Activated CD8-positive, alpha-beta T cell treated with anti-CD3 and anti-CD28 coated beads, Interleukin-2, amount 10 ng/mL, durations not matched to agents 7 days and 5 days (primary cell): Measurements from ENCODE around the gene PABPN1. TPM values are rescaled to one million over a fixed set of nuclear protein-coding genes. Genes with fewer than 3 reads are reported as not detected.

Source experiments
- ATAC-seq: fragments of 150-1000 bp; cut with Tn5 transposase; one replicate; pipeline ENCODE4 v1.10.0; 2021; ENCODE audit warnings: moderate library complexity
- CTCF ChIA-PET: fragments of 350-600 bp; sonication (Branson Sonifier 250); formaldehyde crosslinking; loops from one replicate; lab custom pipeline; 2021; ENCODE audit warnings: antibody characterized with exemption; lab: Charles Lee
- POLR2A ChIA-PET: fragments of 350-600 bp; sonication (Branson Sonifier 250); formaldehyde crosslinking; loops from one replicate; lab custom pipeline; 2021; ENCODE audit warnings: antibody characterized with exemption; lab: Charles Lee
- DNase-seq: peaks from one replicate; pipeline ENCODE4 v3.0.0-alpha.2; 2020
- H3K27ac Mint-ChIP-seq: one replicate; pipeline ENCODE4 v1.8.0; 2021; ENCODE audit warnings: mild to moderate bottlenecking, mixed read lengths
- H3K27me3 Mint-ChIP-seq: one replicate; pipeline ENCODE4 v1.8.0; 2021; ENCODE audit warnings: low read depth, mixed read lengths
- H3K36me3 Mint-ChIP-seq: one replicate; pipeline ENCODE4 v1.8.0; 2021; ENCODE audit warnings: low read depth, mixed read lengths
- H3K4me1 Mint-ChIP-seq: one replicate; pipeline ENCODE4 v1.8.0; 2021; ENCODE audit warnings: low read depth, mixed read lengths
- H3K4me3 Mint-ChIP-seq: one replicate; pipeline ENCODE4 v1.8.0; 2021; ENCODE audit warnings: mild to moderate bottlenecking, mixed read lengths
- H3K9me3 Mint-ChIP-seq: one replicate; pipeline ENCODE4 v1.8.0; 2022; ENCODE audit warnings: mixed read lengths; ENCODE audit not compliant: insufficient read depth
- total RNA-seq, 2 experiments: library from RNA; stranded (reverse); gene quantifications; one replicate each; pipeline ENCODE4 v1.2.3, GENCODE V29; 2021

The PABPN1 gene
- total RNA-seq, 2 experiments from 2014 or later = 200 to 210 TPM

DNA sequence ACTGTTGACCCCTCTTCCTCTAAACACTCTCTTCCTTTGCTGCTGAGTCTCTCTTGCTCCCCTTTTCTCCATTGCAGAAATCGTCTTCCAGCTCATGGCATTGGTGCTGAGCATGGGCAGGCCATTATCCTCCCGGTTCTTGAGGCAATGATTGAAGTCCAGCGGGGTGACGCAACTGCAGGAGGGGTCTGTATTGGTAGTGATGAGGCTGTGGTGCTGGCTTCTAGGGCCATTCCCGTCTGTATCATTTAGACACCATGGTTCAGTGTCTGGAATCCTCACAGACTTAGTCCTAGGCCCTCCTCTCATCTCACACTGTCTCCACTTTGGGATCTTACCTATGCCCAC, 32.1 kb downstream of the PABPN1 start:
- POLR2A ChIA-PET = interaction anchor here (1.5 kb wide), 1 partner anchor 40 kb away, joined by 3 read pairs; no protein-coding TSS in a partner anchor
- Mint-ChIP-seq H3K4me1 (peaks cover 9% of the 10 kb centered on the region), H3K4me3 (no peak overlapping the region), H3K27ac (no peak overlapping the region), H3K36me3 (no peaks in the 10 kb centered on the region), H3K27me3 (peaks cover 46% of the 10 kb centered on the region), H3K9me3 (no peaks in the 10 kb centered on the region)
- CTCF ChIA-PET = interaction anchor here (0.9 to 1.3 kb wide), 4 partner anchors 9 to 29 kb away, joined by 3 to 5 read pairs (median 3); no protein-coding TSS in a partner anchor
- ATAC-seq (no peak), DNase-seq (no peak)

DNA sequence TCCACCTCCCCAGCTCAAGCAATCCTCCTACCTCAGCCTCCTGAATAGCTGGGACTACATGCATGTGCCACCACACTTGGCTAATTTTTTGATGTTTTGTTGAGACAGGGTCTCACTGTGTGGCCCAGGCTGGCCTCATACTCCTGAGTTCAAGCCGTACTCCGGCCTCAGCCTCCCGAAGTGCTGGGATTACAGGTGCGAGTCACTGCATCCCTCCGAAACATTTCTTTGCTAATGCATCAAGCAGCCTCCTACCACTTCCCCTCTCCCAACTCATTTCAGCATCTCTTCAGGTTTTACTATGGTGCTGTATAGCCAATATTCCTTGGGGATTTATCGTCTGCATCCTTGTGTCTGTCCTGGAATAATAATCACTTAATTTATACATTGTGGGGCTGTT, 33.7 kb downstream of the PABPN1 start:
- POLR2A ChIA-PET = interaction anchor here (1.1 kb wide), 1 partner anchor 10 kb away, joined by 3 read pairs; no protein-coding TSS in a partner anchor
- Mint-ChIP-seq H3K36me3 (no peaks in the 10 kb centered on the region), H3K27ac (no peak overlapping the region), H3K27me3 (peaks cover 47% of the 10 kb centered on the region), H3K4me1 (peaks cover 9% of the 10 kb centered on the region), H3K4me3 (no peak overlapping the region), H3K9me3 (no peaks in the 10 kb centered on the region)
- ATAC-seq (no peak), DNase-seq (no peak)
- CTCF ChIA-PET = no interaction called here

DNA sequence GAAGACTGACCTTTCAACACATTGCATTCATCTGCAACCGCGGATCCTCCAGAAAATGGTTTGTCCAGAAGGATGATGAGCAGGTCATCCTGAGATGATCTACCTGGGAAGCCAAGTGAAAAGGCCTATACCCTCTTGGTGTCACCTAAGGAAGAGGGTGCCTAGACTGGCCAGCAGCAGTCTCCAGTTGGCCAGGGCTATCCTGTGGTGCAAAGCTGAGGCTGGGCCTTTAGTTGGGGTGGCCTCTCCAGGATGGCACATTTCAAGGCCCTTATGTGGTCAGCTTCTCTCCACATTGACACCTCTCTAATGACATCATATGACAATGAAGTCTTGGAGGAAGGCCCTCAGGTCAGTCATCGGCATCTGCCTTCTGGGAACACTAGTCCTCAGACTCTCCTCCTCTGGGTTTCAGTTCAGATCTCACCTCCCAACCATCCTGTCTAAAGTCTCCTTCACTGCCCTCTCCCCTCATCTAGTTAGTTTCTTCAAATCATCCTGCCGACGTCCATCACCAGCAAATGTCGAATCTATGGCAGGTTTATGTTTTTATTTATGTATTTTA, 34.7 kb downstream of the PABPN1 start:
- Mint-ChIP-seq H3K27ac (no peak overlapping the region), H3K4me1 (peaks cover 9% of the 10 kb centered on the region), H3K27me3 (peaks cover 40% of the 10 kb centered on the region), H3K36me3 (no peaks in the 10 kb centered on the region), H3K9me3 (no peaks in the 10 kb centered on the region), H3K4me3 (no peak overlapping the region)
- DNase-seq (no peak), ATAC-seq (no peak)
- ChIA-PET POLR2A (no interaction called here), CTCF (no interaction called here)

DNA sequence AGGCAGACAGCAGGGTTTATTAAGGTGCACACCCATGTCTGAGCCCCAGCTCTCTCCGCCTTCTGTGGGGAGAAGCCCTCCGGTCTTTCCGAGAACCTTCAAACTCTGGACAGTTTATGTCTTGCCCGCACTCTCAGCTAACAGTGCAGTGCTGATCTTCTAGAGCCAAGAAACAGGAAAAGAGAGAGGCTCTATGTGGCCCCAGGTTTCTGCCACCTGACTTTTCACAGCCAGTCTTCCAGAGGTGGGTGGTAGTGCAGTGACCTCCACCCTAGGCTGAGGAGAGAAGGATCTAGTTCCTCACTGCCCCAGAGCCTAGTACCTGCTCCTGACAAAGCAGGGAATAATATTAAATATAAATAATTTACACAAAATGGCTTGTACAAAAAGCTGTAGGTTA, 35.4 kb downstream of the PABPN1 start:
- ATAC-seq = no peak
- DNase-seq = no peak
- POLR2A ChIA-PET = no interaction called here
- H3K4me3 Mint-ChIP-seq = no peak overlapping the region
- peaks cover 35% of the 10 kb centered on the region for H3K27me3 Mint-ChIP-seq
- CTCF ChIA-PET = interaction anchor here (2.7 kb wide), 1 partner anchor 23 kb away, joined by 9 read pairs; no protein-coding TSS in a partner anchor
- H3K9me3 Mint-ChIP-seq = no peaks in the 10 kb centered on the region
- H3K4me1 Mint-ChIP-seq = peaks cover 6% of the 10 kb centered on the region
- no peaks in the 10 kb centered on the region for H3K36me3 Mint-ChIP-seq
- H3K27ac Mint-ChIP-seq = no peak overlapping the region

DNA sequence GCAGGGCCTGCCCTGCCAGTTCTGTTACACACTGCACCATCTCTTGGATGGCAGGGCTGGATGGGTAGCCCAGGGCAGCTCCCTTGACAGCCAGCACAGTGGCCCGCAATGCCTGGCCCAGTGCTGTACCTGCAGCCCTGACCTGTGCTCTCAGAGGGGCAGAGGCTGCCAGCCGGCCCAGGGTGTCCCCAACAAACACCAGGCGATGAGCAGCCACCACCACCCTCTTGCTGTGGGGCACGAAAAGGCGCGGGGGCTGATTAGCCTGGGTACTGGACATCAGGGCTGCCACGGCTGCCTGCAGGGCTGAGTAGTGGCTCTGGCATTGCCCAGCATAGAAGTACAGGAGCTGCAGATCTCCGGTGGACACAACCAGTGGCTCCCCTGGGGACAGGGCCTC, 36.0 kb downstream of the PABPN1 start:
- Mint-ChIP-seq H3K27me3 (peaks cover 35% of the 10 kb centered on the region), H3K4me3 (no peak overlapping the region), H3K9me3 (no peaks in the 10 kb centered on the region), H3K4me1 (peaks cover 6% of the 10 kb centered on the region), H3K27ac (no peak overlapping the region), H3K36me3 (no peaks in the 10 kb centered on the region)
- DNase-seq (no peak), ATAC-seq (no peak)
- ChIA-PET POLR2A (no interaction called here), CTCF (interaction anchor here (2.7 kb wide), 1 partner anchor 23 kb away, joined by 9 read pairs; no protein-coding TSS in a partner anchor)

DNA sequence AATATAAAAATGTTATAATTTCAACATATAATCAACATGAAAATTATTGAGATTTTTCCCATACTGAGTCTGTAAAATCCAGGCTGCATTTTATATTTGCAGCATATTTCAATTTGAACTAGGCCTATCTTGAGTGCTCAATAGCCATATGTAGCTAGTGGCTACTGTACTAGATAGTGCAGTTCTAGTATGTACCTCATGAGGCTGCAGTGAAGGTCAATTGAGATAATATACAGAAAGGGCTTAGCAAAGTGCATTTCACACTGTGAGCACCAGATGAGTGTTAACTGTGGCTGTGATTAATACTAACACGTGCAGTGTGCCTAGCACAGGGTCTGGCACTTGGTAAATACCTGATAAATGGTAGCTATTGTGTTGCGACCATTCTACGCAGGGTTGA, 36.8 kb downstream of the PABPN1 start:
- DNase-seq = no peak
- Mint-ChIP-seq H3K4me3 (no peak overlapping the region), H3K9me3 (no peaks in the 10 kb centered on the region), H3K36me3 (no peaks in the 10 kb centered on the region), H3K27me3 (peaks cover 31% of the 10 kb centered on the region), H3K27ac (no peak overlapping the region), H3K4me1 (peaks cover 2% of the 10 kb centered on the region)
- CTCF ChIA-PET = interaction anchor here (2.7 kb wide), 1 partner anchor 22 kb away, joined by 9 read pairs; no protein-coding TSS in a partner anchor
- no peak for ATAC-seq
- POLR2A ChIA-PET = no interaction called here

DNA sequence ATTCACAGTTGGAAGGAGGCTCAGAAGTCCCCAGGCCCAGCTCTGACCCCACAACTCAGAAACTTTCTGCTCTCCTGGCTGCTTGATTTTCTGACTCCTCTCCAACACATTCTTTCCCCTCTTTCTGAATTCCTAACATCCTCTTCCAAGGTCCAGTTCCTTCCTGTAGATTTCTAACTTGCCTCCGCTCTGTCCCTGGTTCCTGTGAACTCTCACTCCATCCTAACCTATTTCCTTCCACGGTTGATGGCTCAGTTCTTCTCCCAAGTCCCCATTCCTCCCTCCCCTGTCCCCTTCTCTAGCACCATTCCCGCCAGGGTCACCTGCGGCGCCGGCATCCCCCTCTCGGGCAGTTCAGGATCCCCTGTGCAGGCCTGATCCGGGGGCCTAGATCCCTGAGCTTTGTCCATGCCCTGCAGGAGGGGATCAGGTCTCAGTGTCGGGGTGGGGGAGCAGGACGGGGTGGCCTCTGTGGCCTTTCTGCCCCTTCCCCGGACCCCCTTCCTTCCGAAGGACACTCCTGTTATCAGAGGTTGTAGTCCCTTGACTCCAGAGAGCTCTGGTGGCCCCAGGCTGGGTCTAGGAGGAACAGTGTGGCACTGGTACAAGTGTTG, 37.4 kb downstream of the PABPN1 start:
- Mint-ChIP-seq H3K9me3 (no peaks in the 10 kb centered on the region), H3K27me3 (peaks cover 27% of the 10 kb centered on the region), H3K4me1 (no peaks in the 10 kb centered on the region), H3K27ac (no peak overlapping the region), H3K36me3 (no peaks in the 10 kb centered on the region), H3K4me3 (no peak overlapping the region)
- CTCF ChIA-PET = interaction anchor here (1.8 to 2.7 kb wide), 2 partner anchors 11 to 21 kb away, joined by 4 to 9 read pairs; no protein-coding TSS in a partner anchor
- POLR2A ChIA-PET = no interaction called here
- DNase-seq (no peak), ATAC-seq (no peak)

DNA sequence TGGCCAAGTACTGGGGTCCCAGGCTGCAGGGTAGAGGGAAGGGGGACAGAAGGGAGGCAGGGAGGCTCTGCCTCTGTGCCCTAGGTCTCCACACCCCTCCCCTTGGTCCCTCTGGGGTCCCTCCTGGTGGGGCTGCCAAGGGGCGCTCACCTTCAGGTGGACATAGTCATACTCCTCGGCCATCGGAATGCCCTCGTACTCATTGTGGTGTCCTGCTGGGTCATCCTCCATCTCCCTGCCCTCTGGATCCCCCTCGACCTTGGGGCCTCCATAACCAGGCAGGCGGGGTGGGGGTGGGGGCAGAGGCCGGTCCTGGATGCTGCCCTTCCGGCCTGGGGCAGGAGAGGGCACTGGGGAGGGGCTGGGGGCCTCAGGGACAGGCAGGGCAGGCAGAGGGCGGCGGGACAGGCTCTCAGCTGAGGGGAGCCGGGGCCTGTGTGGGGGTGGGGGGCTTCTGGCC, 37.9 kb downstream of the PABPN1 start:
- no peaks in the 10 kb centered on the region for H3K36me3 Mint-ChIP-seq
- no peak overlapping the region for H3K27ac Mint-ChIP-seq
- ATAC-seq (no peak), DNase-seq (no peak)
- no peak overlapping the region for H3K4me3 Mint-ChIP-seq
- POLR2A ChIA-PET = no interaction called here
- no peaks in the 10 kb centered on the region for H3K4me1 Mint-ChIP-seq
- no peaks in the 10 kb centered on the region for H3K9me3 Mint-ChIP-seq
- H3K27me3 Mint-ChIP-seq = peaks cover 25% of the 10 kb centered on the region
- CTCF ChIA-PET = interaction anchor here (1.8 to 2.7 kb wide), 2 partner anchors 10 to 21 kb away, joined by 4 to 9 read pairs; no protein-coding TSS in a partner anchor

DNA sequence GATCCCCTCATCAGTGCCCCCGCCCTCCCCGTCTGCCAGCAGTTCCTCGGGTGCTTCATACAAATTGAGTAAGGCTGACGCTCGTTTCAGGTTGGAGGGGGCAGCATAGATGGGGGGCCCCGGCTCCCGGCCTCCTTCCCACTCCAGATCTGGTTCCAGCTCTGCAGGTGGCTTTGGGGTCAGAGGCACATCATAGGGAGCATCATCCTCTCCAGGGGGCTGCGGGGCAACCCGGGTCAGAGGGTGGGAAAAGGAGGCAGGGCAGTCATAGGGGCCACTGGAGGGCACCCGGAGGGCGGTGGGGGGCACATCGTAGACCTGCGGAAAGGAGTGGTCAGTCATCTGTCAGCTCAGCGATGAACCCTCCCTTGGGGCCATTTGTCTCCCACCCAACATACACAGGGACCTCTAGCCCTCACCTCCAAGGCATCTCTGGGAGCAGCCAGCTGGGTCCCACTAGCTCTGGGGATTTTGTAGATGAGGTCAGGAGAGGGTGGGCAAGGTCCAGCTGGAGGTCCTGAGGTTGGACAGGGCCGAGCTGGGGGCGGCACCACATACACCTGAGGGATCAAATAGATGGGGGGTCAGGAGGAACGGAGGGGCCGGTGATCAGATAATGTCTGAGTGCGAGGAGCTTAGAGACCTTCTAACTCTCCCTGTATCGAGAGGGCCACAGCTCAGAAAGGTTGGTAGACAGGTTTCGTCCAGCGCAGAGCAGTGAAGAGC, 38.6 kb downstream of the PABPN1 start:
- CTCF ChIA-PET = interaction anchor here (1.0 to 1.8 kb wide), 3 partner anchors 9 to 20 kb away, joined by 4 to 8 read pairs (median 4); no protein-coding TSS in a partner anchor
- Mint-ChIP-seq H3K27me3 (peaks cover 28% of the 10 kb centered on the region), H3K4me3 (no peak overlapping the region), H3K36me3 (no peaks in the 10 kb centered on the region), H3K27ac (no peak overlapping the region), H3K9me3 (no peaks in the 10 kb centered on the region), H3K4me1 (peaks cover 2% of the 10 kb centered on the region)
- ATAC-seq (no peak), DNase-seq (no peak)
- POLR2A ChIA-PET = no interaction called here

DNA sequence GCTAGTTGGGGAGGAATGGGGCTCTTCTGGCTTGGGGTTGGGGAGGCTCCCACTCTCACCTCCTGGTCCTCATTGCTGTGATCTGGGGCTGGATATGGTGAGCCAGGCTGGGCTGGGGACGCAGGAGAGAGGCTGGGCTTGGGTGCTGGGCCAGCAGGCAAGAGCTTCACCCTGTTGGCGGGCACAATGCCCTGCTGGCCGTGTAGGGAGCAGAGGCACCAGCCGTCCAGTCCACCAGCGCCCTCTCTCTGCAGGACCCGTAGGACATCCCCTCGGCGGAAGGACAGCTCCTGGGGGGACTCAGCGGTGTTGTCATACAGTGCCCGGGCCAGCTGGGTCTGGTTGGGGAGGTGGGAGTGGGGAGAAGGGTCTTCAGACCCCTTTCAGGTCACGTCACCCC, 39.2 kb downstream of the PABPN1 start:
- H3K9me3 Mint-ChIP-seq = no peaks in the 10 kb centered on the region
- H3K36me3 Mint-ChIP-seq = no peaks in the 10 kb centered on the region
- ATAC-seq = no peak
- no peak overlapping the region for H3K27ac Mint-ChIP-seq
- H3K27me3 Mint-ChIP-seq = peaks cover 23% of the 10 kb centered on the region
- H3K4me3 Mint-ChIP-seq = no peak overlapping the region
- CTCF ChIA-PET = interaction anchor here (1.0 to 1.8 kb wide), 3 partner anchors 9 to 20 kb away, joined by 4 to 8 read pairs (median 4); no protein-coding TSS in a partner anchor
- POLR2A ChIA-PET = no interaction called here
- no peak for DNase-seq
- H3K4me1 Mint-ChIP-seq = peaks cover 3% of the 10 kb centered on the region

DNA sequence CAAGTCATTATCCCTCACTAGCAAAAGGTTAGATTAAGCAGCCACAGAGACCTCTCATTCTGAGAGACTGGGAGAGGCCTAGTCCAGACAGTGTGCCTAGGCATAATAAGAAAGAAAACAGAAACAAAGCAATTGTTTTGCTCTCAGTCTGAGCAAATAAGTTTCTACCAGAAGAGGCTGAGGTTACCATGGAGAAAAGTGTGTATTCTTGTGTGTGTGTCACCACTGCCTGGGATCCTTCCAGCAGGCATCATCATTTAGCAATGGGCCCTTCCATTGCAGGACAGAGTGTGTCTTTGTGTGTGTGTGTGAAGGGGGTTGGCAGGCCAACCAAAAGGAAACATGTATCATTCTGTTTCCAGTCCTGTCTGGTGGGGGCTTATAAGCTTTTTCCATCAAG, 40.1 kb downstream of the PABPN1 start:
- Mint-ChIP-seq H3K4me3 (no peak overlapping the region), H3K9me3 (no peaks in the 10 kb centered on the region), H3K36me3 (no peaks in the 10 kb centered on the region), H3K4me1 (peaks cover 3% of the 10 kb centered on the region), H3K27me3 (peaks cover 20% of the 10 kb centered on the region), H3K27ac (no peak overlapping the region)
- POLR2A ChIA-PET = no interaction called here
- no peak for ATAC-seq
- CTCF ChIA-PET = interaction anchor here (0.7 to 1.7 kb wide), 4 partner anchors 8 to 241 kb away, joined by 3 to 5 read pairs (median 4); partner anchors contain the start of gene SLC22A17
- no peak for DNase-seq
